HG03442 (cell line): ENCODE results near the gene SLC25A53.
"Not testable (repeated sequence)": the region's sequence is repeated elsewhere in the genome, so short reads cannot be mapped to it uniquely, and the experiment has no call there.

Experiments
- ATAC-seq: cut with Tn5 transposase; IDR thresholded peaks from one replicate; pipeline ENCODE4 v1.9.1; 2021; ENCODE audit warnings: mild to moderate bottlenecking, moderate library complexity; ENCODE audit not compliant: unreplicated experiment

Gene SLC25A53

GRCh38 chrX:104134583-104135261 lies 22.1 kb downstream of the SLC25A53 start:
- ATAC-seq: no peak

GRCh38 chrX:104130808-104131207 lies 26.0 kb downstream of the SLC25A53 start:
- ATAC-seq: no peak

- no peak for ATAC-seq
Measured at GRCh38 chrX:104126856-104127255, 30.0 kb downstream of the SLC25A53 start.

GRCh38 chrX:104122829-104123228 lies 34.0 kb downstream of the SLC25A53 start:
- peak; percentile 74 for ATAC-seq

- no peak for ATAC-seq
Measured at GRCh38 chrX:104118765-104119164, 38.0 kb downstream of the SLC25A53 start.

- no peak for ATAC-seq
Measured at GRCh38 chrX:104117759-104118158, 39.0 kb downstream of the SLC25A53 start.

GRCh38 chrX:104113222-104113965 lies 43.4 kb downstream of the SLC25A53 start:
- ATAC-seq: peak; percentile 42

- peak; percentile 75 for ATAC-seq
Measured at GRCh38 chrX:104112326-104112951, 44.4 kb downstream of the SLC25A53 start, which contains the start of gene ZCCHC18. TSS of gene ZCCHC18 (plus strand) at chrX:104112523. CDS start at chrX:104114112, 1,589 bp downstream.

- peak; percentile 37 for ATAC-seq
Measured at GRCh38 chrX:104110491-104111240, 46.1 kb downstream of the SLC25A53 start.

GRCh38 chrX:104108955-104109354 lies 47.9 kb downstream of the SLC25A53 start:
- ATAC-seq: no peak

GRCh38 chrX:104105330-104106262 lies 51.2 kb downstream of the SLC25A53 start:
- ATAC-seq: no peak

GRCh38 chrX:104104676-104105075 lies 52.1 kb downstream of the SLC25A53 start:
- no peak for ATAC-seq

GRCh38 chrX:104098919-104099318 lies 57.9 kb downstream of the SLC25A53 start:
- ATAC-seq: no peak

GRCh38 chrX:104098151-104098808 lies 58.5 kb downstream of the SLC25A53 start:
- peak; percentile 61 for ATAC-seq

GRCh38 chrX:104085919-104086318 lies 70.9 kb downstream of the SLC25A53 start:
- no peak for ATAC-seq

GRCh38 chrX:104085477-104085876 lies 71.3 kb downstream of the SLC25A53 start:
- ATAC-seq: no peak

- no peak for ATAC-seq
Measured at GRCh38 chrX:104084534-104085277, 72.1 kb downstream of the SLC25A53 start.

GRCh38 chrX:104084063-104084462 lies 72.7 kb downstream of the SLC25A53 start:
- ATAC-seq: no peak

GRCh38 chrX:104077854-104078253 lies 79.0 kb downstream of the SLC25A53 start:
- not testable (repeated sequence) for ATAC-seq
